NCI-H1105 (cell line): Measurements from ENCODE around the gene TPO.

Experiments
- DNase-seq: peaks from one replicate; lab custom pipeline; 2025; lab: John Stamatoyannopoulos, UW

The TPO gene

DNA sequence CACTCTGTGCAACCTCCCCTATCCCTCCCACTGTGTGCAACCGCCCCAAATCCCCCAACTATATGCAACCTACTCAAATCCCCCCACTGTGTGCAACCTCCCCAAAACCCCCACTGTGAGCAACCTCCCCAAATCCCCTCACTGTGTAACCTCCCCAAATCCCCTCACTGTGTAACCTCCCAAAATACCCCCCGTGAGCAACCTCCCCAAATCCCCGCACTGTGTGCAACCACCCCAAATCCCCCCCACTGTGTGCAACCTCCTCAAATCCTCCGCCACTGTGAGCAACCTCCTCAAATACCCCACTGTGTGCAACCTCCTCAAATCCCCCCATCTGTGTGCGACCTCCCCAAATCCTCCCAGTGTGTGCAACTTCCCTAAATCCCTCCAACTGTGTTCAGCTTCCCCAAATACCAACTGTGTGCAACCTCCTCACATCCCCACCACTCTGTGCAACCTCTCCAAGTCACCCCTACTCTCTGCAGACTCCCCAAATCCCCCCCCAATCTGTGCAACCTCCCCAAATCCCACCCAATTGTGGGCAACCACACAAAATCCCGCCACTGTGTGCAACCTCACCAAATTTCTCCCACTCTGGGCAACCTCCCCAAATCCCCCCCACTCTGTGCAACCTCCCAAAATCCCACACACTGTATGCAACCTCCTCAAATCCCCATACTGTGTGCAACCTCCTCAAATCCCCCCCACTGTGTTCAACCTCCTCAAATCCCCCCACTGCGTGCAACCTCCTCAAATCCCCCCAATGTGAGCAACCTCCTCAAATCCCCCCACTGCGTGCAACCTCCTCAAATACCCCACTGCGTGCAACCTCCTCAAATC lies 114.1 kb downstream of the TPO start:
- no peak for DNase-seq

GRCh38 chr2:1528273-1529064 lies 115.2 kb downstream of the TPO start:
- no peak for DNase-seq

GRCh38 chr2:1538663-1539062 lies 125.4 kb downstream of the TPO start:
- DNase-seq, result peak; percentile 37

DNA sequence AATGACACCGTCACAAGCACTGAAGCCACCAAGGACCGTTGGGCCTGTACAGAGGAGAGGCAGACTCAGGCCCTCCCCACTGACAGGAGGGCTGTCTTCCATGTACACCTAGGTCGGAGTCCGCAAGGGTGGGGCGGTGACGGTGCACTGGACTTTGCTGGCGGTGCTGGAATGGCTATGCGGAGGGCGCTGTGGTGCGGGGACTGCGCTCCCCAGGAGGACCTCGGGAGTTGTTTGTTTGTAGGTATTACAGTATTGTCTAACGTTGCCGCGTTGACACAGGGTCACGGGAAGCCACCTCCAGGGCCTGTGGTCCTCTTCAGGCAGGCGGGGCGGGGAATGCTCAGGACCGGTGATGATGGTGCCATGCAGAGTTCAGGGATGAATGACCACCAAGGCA lies 126.2 kb downstream of the TPO start:
- no peak for DNase-seq

GRCh38 chr2:1539973-1540372 lies 126.7 kb downstream of the TPO start:
- no peak for DNase-seq

DNA sequence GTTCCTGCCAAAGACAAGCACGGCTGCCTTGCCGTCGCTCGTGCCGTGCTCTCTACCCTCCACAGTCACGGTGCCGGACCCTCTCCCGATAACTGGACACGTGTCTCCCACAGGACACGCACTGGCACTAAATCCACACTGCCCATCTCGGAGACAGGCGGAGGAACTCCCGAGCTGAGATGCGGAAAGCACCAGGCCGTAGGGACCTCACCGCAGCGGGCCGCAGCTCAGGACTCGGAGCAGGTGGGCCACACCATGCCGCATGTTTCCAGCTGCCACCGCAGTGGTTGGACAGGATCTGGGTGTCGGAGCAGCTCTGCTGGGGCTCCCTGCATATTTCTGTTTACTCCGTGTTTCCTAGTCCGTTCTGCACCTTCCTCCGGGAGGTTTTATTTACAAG lies 127.2 kb downstream of the TPO start:
- no peak for DNase-seq

DNA sequence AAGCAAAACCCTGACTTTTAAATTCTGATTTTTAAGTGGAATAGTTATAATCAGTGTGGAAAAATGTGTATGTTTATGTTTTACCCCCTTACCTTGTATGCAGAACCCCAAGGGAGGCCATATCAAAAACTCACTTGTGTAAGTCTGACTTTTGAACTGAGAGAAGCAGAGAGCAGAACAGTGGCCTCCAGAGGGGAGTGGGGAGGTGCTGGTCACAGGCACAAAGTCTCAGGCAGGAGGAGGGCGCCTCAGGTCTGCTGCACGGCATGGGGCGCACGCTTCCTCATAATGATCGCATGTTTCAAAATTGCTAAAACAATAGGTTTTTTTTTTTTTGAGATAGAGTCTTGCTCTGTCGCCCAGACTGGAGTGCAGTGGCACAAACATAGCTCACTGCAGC lies 127.8 kb downstream of the TPO start:
- no peak for DNase-seq

- DNase-seq, result peak; percentile 7
Measured at GRCh38 chr2:1541819-1542475, 128.7 kb downstream of the TPO start.

- no peak for DNase-seq
Measured at GRCh38 chr2:1542971-1543370, 129.7 kb downstream of the TPO start.

GRCh38 chr2:1543776-1544477 lies 130.7 kb downstream of the TPO start:
- no peak for DNase-seq

DNA sequence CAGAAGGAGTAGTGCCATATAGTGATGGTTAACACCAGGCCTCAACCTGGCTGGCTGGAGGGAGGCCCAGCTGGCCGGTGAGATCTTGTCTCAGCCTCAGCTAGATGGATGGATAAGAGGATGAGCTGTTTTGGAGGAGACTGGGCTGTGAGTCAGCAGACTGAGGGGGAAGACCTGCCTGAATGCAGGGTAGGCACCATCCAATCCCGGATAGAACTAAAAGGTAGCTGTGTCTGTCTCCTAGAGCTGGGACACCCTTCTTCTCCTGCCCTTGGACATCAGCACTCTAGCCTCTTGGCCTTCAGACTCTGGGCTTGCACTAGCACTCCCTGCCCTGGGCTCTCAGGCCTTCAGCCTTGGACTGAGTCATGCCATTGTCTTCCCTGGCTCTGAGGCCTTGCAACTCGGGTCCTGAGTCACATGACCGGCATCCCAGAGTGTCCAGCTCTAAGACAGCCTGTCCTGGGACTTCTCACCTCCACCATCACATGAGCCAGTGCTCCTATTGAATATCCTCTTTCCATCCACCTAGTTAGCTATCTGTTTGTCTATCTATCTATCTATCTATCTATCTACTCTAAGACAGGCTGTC lies 131.3 kb downstream of the TPO start:
- DNase-seq, result no peak

DNA sequence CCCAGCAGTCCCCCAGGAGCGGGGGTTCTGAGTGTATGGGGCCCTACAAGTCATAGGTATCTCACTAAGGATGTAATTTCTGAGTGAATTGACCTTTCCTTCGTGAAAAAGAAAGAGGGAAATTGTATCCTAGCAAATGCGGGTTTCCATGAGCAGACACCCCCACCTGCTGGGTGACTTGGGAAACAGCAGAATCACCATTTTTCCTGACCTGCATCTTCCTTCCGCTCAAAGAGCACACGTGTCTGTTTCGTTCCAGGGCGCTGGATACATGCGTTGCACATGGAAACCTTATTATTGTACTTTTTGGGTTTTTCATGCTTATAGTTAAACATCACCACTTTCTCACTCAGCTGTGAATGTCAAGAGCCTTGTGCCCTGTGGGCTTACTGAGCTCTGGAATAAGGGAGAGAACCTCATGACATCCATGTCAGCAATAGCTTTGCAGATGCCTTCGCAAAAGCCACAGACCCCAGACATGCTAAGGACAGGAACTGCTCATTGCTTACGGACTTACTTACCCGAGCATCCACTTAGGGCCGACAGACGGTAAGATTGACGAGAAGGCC lies 132.8 kb downstream of the TPO start:
- DNase-seq, result peak; percentile 43

DNA sequence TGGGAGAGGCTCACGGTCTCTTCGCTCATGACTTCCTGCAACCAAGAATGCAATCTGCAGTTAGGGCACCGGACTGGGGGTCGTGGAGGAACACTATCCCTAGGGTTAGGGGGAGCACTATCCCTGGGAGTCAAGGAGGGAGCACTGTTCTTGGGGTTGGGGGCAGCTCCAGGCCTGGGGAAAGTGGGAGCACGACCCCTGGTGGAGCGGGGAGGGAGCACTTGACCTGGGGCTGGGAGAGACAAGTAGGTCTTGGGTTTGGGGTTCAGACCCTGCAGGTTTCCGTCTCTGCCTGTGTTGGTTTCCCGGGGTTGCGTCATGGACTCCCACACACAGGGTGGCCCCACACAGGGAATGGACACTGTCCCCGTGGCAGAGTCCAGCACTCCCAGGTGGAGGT lies 133.6 kb downstream of the TPO start:
- DNase-seq, result no peak

DNA sequence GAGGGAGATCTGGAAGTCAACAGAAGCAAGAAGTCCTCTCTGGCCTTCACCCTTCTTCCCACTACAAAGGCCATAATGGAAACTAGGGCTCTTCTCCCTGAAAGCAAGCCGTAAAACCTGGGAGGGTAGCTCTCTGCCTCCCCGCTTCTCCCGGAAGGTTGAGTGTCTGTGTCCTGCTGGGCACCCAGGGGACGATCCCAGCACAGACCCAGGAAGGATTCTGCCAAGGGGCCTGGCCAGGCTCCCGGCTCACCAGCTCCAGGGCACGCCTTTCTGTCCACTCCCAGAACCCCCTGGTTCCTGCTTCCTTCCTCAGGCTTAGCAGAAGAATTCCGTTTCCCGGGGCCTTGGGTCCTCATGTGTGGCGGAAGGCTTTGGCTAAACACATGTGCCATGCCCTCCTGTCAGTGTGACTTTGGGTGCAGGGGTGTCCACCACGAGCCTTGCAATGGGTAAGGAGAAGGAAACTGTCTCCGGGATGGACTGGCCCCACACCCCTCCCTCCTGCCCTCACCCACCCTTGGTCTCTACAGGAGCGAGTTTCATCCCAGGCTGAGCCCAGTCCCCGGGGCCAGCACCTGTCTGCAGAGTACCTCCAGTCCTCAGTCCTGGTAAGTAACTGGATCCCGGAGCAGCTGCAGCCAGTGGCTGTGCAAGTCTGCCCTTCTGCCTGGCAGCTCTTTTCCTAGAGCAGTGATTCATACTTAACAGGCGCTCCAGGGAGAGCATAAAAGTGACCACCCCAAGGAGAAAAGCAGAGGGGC lies 135.8 kb downstream of the TPO start:
- DNase-seq, result no peak

DNA sequence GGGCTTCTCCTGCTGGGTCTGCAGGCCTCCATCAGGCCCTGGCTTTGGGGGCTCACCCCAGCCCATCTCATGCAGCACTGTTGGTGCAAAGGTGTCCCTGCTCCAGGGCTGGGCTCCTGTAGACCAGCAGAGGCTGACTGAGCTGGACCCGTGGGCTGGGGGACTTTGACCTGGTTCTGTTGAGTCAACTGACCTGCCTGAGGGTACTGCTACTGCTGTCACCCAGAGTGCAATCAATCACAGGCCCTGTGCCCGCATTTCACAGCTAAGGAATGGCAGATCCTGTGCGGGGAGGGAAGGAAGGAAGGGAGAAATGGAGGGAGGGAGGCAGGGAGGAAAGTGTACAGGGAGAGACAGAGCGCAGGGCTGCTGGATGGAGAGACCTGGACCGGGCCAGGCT lies 136.8 kb downstream of the TPO start:
- DNase-seq, result no peak

GRCh38 chr2:1550658-1551316 lies 137.5 kb downstream of the TPO start:
- peak; percentile 36 for DNase-seq

DNA sequence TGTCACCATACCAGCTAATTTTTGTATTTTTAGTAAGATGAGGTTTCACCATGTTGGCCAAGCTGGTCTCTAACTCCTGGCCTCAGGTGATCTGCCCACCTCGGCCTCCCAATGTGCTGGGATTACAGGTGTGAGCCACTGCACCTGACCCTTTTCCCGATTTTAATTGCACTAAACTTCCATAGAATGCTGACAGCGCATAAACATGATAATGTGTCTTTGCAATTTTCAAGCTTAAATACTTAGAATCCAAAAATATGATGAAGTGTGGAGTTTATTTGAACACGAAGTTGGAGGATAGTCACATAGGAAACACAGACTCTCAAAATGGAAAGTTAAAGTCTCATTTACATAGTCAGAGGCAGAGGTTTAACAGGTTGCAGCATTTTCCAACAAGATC lies 138.6 kb downstream of the TPO start:
- DNase-seq, result no peak

DNA sequence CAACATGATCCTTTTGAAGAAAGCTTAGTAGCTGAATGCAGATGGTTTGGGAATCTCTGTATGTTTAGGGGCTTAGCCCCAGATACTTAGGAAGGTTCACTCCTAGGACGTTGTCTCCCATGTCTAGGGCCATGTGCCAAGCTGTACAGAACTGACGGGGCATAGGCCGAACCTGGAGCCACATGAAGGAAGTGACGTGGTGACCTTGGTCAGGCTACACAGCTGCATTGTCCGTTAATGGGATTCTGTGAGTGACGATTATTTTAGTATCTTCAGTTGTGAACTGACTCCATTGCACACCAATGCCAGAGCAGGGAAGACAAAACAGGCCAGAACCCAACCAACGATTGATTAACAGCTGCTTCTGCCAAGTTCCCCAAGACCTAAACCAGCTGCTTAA lies 139.3 kb downstream of the TPO start:
- no peak for DNase-seq

DNA sequence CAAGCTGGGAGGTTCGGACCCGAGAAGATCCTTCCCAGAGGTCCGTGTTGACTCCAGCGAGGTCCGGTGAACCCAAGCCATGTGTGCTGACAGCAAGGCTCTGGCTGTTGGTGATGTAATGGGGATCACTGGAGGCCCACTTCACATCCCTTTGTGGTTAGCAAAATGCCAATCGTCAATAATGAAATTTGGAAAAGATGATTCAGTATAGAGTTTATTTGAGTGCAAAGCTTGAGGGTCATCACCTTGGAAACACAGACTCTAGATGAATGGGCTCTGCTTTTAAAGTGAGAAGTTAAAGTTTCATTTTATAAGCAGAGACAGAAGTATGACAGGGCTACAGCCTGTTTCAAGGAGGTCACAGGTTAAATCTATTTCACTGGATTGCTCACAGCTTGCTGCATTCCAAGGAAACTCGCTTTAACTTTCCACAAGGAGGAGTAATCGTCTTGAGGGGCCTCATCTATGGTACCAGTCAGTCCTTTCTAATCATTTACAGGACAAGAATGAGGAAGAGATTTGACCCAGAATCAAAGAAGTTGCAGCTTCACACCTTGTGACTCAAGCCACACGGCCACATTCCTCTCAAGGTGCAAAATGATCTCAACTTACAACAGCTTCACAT lies 140.5 kb downstream of the TPO start:
- no peak for DNase-seq

DNA sequence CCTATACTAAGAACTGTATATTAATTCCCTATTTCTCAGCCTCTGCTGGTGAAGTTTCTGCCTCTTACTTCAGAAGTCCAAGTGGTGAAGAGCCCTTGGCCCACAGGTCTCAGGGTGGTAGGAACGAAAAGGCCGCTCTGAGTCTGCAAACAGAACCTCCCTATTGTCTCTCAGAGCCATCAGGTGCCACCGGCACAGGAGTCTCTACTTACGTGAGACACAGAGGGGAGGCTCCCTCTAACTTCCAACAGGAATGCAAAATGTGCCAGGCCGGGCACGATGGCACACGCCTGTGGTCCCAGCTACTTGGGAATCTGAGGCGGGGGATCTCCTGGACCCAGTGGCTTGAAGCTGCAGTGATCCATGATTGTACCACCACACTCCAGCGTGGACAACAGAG lies 143.0 kb downstream of the TPO start:
- DNase-seq, result no peak
